HG03460 (cell line): ENCODE results near the gene UHRF2.
A peak's percentile ranks its signal among the peaks of the same experiment; 100 is the strongest.
"Not testable (repeated sequence)": the region's sequence is repeated elsewhere in the genome, so short reads cannot be mapped to it uniquely, and the experiment has no call there.

ENCODE experiments used
- ATAC-seq: cut with Tn5 transposase; IDR thresholded peaks from one replicate; pipeline ENCODE4 v1.9.1; 2021; ENCODE audit not compliant: unreplicated experiment

The UHRF2 gene

GRCh38 chr9:6412487-6413364 lies at the start of gene UHRF2:
UHRF2 (plus strand) TSS chr9:6413199; CDS start chr9:6413491, 292 bp downstream.
- peak; percentile 73 for ATAC-seq

- ATAC-seq = no peak
Observed at GRCh38 chr9:6367128-6367890, 45.7 kb upstream of the UHRF2 start.

GRCh38 chr9:6368831-6369230 lies 44.2 kb upstream of the UHRF2 start:
- ATAC-seq = no peak

GRCh38 chr9:6381477-6382012 lies 31.5 kb upstream of the UHRF2 start:
- not testable (repeated sequence) for ATAC-seq

GRCh38 chr9:6382681-6383080 lies 30.3 kb upstream of the UHRF2 start:
- ATAC-seq = no peak

GRCh38 chr9:6383551-6384225 lies 29.3 kb upstream of the UHRF2 start:
- no peak for ATAC-seq

GRCh38 chr9:6384732-6385131 lies 28.3 kb upstream of the UHRF2 start:
- no peak for ATAC-seq

- ATAC-seq = no peak
Observed at GRCh38 chr9:6399071-6399470, 13.9 kb upstream of the UHRF2 start.

- no peak for ATAC-seq
Observed at GRCh38 chr9:6405371-6405770, 7.6 kb upstream of the UHRF2 start.

GRCh38 chr9:6407778-6408177 lies 5.2 kb upstream of the UHRF2 start:
- no peak for ATAC-seq

GRCh38 chr9:6408320-6408719 lies 4.7 kb upstream of the UHRF2 start:
- ATAC-seq = no peak

- no peak for ATAC-seq
Observed at GRCh38 chr9:6409811-6410210, 3.2 kb upstream of the UHRF2 start.

- no peak for ATAC-seq
Observed at GRCh38 chr9:6410633-6411032, 2.4 kb upstream of the UHRF2 start.

GRCh38 chr9:6413365-6414246 lies 607 bp downstream of the UHRF2 start:
- ATAC-seq = peak; percentile 23

GRCh38 chr9:6414247-6414641 lies 1.2 kb downstream of the UHRF2 start:
- no peak for ATAC-seq

GRCh38 chr9:6415266-6415665 lies 2.3 kb downstream of the UHRF2 start:
- no peak for ATAC-seq

GRCh38 chr9:6417186-6417585 lies 4.2 kb downstream of the UHRF2 start:
- no peak for ATAC-seq

- no peak for ATAC-seq
Observed at GRCh38 chr9:6418764-6419163, 5.8 kb downstream of the UHRF2 start.

- no peak for ATAC-seq
Observed at GRCh38 chr9:6424940-6425339, 11.9 kb downstream of the UHRF2 start.

- ATAC-seq = no peak
Observed at GRCh38 chr9:6426117-6426516, 13.1 kb downstream of the UHRF2 start.
